Measurements from ENCODE around the gene KCTD17. TPM values are rescaled to one million over a fixed set of nuclear protein-coding genes. Genes with fewer than 3 reads are reported as not detected.

Gene KCTD17
- total RNA-seq, 4 donors from 2014 or later, result 1.8 to 3.3 (median 2.6) TPM

GRCh38 chr22:37012262-37012904 is 39.2 kb upstream of the KCTD17 start:
- intact Hi-C loops (cut with DNase I; ENCODE audit: low total_unique reads), result no loop called here

DNA sequence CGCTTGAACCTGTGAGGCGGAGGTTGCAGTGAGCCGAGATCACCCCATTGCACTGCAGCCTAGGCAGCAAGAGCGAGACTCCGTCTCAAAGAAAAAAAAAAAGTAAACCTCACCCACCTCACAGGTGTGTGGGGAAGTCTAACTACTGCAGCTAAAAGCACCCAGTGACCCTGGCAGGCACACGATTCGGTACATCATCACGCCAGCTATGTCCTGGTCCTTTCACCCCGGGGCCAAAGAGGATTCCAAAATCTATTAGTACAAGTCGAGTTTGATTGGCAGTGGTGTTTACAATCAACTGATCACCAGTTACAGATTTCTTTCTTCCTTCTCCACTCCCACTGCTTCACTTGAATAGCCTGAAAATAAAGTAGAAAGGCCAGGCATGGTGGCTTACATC is 38.6 kb upstream of the KCTD17 start:
- DNase-seq, result no peak
- Histone ChIP-seq H3K4me1 (peaks cover 22 to 25% of the 10 kb centered on the region in 2 donors), H3K4me3 (no peak overlapping the region), H3K36me3 (no peaks in the 10 kb centered on the region), H3K27me3 (no peaks in the 10 kb centered on the region), H3K27ac (no peak overlapping the region), H3K9me3 (no peaks in the 10 kb centered on the region)
- in situ Hi-C loops (cut with MboI; ENCODE audit: low sequenced_read_pairs in 4 of 4) (no loop called here), intact Hi-C loops (cut with DNase I; ENCODE audit: low total_unique reads) (no loop called here)
- no peak for ATAC-seq
- no peak for TF ChIP-seq POLR2A (IDR thresholded peaks at IDR 0.05)
- TF ChIP-seq, protein P1, sequence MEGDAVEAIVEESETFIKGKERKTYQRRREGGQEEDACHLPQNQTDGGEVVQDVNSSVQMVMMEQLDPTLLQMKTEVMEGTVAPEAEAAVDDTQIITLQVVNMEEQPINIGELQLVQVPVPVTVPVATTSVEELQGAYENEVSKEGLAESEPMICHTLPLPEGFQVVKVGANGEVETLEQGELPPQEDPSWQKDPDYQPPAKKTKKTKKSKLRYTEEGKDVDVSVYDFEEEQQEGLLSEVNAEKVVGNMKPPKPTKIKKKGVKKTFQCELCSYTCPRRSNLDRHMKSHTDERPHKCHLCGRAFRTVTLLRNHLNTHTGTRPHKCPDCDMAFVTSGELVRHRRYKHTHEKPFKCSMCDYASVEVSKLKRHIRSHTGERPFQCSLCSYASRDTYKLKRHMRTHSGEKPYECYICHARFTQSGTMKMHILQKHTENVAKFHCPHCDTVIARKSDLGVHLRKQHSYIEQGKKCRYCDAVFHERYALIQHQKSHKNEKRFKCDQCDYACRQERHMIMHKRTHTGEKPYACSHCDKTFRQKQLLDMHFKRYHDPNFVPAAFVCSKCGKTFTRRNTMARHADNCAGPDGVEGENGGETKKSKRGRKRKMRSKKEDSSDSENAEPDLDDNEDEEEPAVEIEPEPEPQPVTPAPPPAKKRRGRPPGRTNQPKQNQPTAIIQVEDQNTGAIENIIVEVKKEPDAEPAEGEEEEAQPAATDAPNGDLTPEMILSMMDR (IDR thresholded peaks at IDR 0.05 in 4 of 5, conservative IDR thresholded peaks at IDR 0.05 in 1 of 5), result no peak

More at GRCh38 chr22:37012262-37012904, 39.2 kb upstream of the KCTD17 start:
- no peak overlapping the region for H3K27ac ChIP-seq
- H3K4me3 ChIP-seq, result no peak overlapping the region
- ATAC-seq (no peak), DNase-seq (no peak)
- TF ChIP-seq, protein P1 (IDR thresholded peaks at IDR 0.05 in 4 of 5, conservative IDR thresholded peaks at IDR 0.05 in 1 of 5), result no peak
- TF ChIP-seq POLR2A (IDR thresholded peaks at IDR 0.05), result no peak
- H3K4me1 ChIP-seq, result peaks cover 16 to 22% of the 10 kb centered on the region in 2 donors
- in situ Hi-C loops (cut with MboI; ENCODE audit: low sequenced_read_pairs in 4 of 4), result no loop called here
- H3K9me3 ChIP-seq, result no peaks in the 10 kb centered on the region
- no peaks in the 10 kb centered on the region for H3K27me3 ChIP-seq
- no peaks in the 10 kb centered on the region for H3K36me3 ChIP-seq

- in situ Hi-C loops (cut with MboI; ENCODE audit: low sequenced_read_pairs in 4 of 4), result no loop called here
- Histone ChIP-seq H3K4me1 (peaks cover 28 to 32% of the 10 kb centered on the region in 2 donors), H3K36me3 (no peaks in the 10 kb centered on the region), H3K4me3 (no peak overlapping the region), H3K27ac (no peak overlapping the region), H3K9me3 (no peaks in the 10 kb centered on the region), H3K27me3 (no peaks in the 10 kb centered on the region)
- TF ChIP-seq, protein P1 (IDR thresholded peaks at IDR 0.05 in 4 of 5, conservative IDR thresholded peaks at IDR 0.05 in 1 of 5), result no peak
- TF ChIP-seq POLR2A (IDR thresholded peaks at IDR 0.05), result no peak
- intact Hi-C loops (cut with DNase I; ENCODE audit: low total_unique reads), result no loop called here
- ATAC-seq (no peak), DNase-seq (no peak)
Observed at GRCh38 chr22:37014415-37014806, 37.1 kb upstream of the KCTD17 start.

- ATAC-seq, result no peak
- DNase-seq, result no peak
- Histone ChIP-seq H3K27me3 (no peaks in the 10 kb centered on the region), H3K4me1 (peaks cover 28 to 32% of the 10 kb centered on the region in 2 donors), H3K27ac (no peak overlapping the region), H3K36me3 (no peaks in the 10 kb centered on the region), H3K9me3 (no peaks in the 10 kb centered on the region), H3K4me3 (no peak overlapping the region)
- intact Hi-C loops (cut with DNase I; ENCODE audit: low total_unique reads) (no loop called here), in situ Hi-C loops (cut with MboI; ENCODE audit: low sequenced_read_pairs in 4 of 4) (no loop called here)
- TF ChIP-seq, protein P1 (IDR thresholded peaks at IDR 0.05 in 4 of 5, conservative IDR thresholded peaks at IDR 0.05 in 1 of 5), result no peak
- TF ChIP-seq POLR2A (IDR thresholded peaks at IDR 0.05), result no peak
Observed at GRCh38 chr22:37014835-37015586, 36.5 kb upstream of the KCTD17 start.
